ENCODE results near the gene CSNK1E. TPM values are rescaled to one million over a fixed set of nuclear protein-coding genes. Genes with fewer than 3 reads are reported as not detected.

Gene CSNK1E
- total and polyA plus RNA-seq, 10 of the 15 experiments (the other 5 are each of a cell fraction or from before 2014, with no cell fraction given): 5.9 to 107 (median 64.9) TPM

DNA sequence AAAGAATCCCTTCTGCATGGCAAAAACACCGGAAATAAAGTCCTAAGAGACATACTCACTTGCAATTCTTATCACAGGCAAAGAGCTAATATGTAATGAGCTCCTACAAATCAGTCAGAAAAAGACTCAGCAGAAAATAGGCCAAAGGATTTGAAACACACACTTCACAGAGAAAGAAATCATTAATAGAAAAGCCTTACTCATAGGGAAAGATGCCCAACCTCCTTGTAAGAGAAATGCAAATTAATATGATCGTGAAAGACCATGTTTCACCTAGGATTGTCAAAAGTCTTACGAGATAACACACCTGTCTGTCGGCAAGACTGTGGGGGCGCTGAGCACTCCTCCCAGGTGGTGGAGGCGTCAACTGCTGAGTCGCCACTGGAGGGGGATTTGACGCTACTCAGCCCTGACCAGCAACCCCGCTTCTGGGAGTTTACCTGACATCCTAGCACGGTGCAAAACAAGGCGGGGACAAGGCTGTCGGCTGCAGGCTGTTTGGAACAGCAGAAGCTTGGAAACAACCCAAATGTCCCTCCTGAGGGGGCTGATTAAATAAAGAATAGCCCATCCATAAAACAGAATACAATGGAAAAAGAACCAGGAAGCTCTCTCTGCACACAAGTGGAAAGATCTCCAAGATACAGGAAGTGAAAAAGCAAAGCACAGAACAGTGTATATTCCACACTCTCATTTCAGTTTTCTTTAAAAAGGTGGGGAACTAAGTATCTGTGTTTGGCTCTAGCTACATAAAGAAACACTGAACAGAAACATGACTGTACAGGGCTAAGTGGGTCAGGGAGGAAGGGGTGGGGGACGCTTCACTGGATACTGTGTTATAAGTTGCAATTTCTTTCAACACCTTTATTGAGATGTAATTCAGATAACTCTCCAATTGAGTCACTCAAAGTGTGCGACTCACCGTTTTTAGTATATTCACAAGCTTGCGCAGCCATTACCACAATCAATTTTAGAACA lies 11.5 kb downstream of the CSNK1E start (continued):
- TF ChIP-seq, protein P1, sequence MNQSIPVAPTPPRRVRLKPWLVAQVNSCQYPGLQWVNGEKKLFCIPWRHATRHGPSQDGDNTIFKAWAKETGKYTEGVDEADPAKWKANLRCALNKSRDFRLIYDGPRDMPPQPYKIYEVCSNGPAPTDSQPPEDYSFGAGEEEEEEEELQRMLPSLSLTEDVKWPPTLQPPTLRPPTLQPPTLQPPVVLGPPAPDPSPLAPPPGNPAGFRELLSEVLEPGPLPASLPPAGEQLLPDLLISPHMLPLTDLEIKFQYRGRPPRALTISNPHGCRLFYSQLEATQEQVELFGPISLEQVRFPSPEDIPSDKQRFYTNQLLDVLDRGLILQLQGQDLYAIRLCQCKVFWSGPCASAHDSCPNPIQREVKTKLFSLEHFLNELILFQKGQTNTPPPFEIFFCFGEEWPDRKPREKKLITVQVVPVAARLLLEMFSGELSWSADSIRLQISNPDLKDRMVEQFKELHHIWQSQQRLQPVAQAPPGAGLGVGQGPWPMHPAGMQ (IDR thresholded peaks at IDR 0.05; ENCODE audit: borderline replicate concordance): no peak
- TF ChIP-seq SMAD5 (IDR thresholded peaks at IDR 0.05; ENCODE audit: low read depth) (no peak), NR2C2 (IDR thresholded peaks at IDR 0.05; ENCODE audit: borderline replicate concordance, control insufficient read depth, insufficient read length, low read depth) (no peak), CBFB (IDR thresholded peaks at IDR 0.05; ENCODE audit: low read depth) (no peak), STAT3 (IDR thresholded peaks at IDR 0.05; ENCODE audit: low read depth, low read length) (no peak), WRNIP1 (IDR thresholded peaks at IDR 0.05; ENCODE audit: borderline replicate concordance, low read depth, low read length) (no peak), RFX5 (IDR thresholded peaks at IDR 0.05; ENCODE audit: low read depth, low read length) (no peak), CREB1 (IDR thresholded peaks at IDR 0.05; ENCODE audit: low read depth) (peak; percentile 43), SMAD1 (IDR thresholded peaks at IDR 0.05; ENCODE audit: low read depth, partially characterized antibody) (no peak), NFIC (IDR thresholded peaks at IDR 0.05; ENCODE audit: low read depth, low read length) (peak; percentile 67; the same call in 1 of the 2 replicates), ZNF384 (IDR thresholded peaks at IDR 0.05; ENCODE audit: borderline replicate concordance, low read depth, low read length) (no peak), KDM1A (IDR thresholded peaks at IDR 0.05; ENCODE audit: borderline replicate concordance) (no peak)
- TF ChIP-seq, protein P2, sequence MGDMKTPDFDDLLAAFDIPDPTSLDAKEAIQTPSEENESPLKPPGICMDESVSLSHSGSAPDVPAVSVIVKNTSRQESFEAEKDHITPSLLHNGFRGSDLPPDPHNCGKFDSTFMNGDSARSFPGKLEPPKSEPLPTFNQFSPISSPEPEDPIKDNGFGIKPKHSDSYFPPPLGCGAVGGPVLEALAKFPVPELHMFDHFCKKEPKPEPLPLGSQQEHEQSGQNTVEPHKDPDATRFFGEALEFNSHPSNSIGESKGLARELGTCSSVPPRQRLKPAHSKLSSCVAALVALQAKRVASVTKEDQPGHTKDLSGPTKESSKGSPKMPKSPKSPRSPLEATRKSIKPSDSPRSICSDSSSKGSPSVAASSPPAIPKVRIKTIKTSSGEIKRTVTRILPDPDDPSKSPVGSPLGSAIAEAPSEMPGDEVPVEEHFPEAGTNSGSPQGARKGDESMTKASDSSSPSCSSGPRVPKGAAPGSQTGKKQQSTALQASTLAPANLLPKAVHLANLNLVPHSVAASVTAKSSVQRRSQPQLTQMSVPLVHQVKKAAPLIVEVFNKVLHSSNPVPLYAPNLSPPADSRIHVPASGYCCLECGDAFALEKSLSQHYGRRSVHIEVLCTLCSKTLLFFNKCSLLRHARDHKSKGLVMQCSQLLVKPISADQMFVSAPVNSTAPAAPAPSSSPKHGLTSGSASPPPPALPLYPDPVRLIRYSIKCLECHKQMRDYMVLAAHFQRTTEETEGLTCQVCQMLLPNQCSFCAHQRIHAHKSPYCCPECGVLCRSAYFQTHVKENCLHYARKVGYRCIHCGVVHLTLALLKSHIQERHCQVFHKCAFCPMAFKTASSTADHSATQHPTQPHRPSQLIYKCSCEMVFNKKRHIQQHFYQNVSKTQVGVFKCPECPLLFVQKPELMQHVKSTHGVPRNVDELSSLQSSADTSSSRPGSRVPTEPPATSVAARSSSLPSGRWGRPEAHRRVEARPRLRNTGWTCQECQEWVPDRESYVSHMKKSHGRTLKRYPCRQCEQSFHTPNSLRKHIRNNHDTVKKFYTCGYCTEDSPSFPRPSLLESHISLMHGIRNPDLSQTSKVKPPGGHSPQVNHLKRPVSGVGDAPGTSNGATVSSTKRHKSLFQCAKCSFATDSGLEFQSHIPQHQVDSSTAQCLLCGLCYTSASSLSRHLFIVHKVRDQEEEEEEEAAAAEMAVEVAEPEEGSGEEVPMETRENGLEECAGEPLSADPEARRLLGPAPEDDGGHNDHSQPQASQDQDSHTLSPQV (IDR thresholded peaks at IDR 0.05): no peak
- TF ChIP-seq, protein P3, sequence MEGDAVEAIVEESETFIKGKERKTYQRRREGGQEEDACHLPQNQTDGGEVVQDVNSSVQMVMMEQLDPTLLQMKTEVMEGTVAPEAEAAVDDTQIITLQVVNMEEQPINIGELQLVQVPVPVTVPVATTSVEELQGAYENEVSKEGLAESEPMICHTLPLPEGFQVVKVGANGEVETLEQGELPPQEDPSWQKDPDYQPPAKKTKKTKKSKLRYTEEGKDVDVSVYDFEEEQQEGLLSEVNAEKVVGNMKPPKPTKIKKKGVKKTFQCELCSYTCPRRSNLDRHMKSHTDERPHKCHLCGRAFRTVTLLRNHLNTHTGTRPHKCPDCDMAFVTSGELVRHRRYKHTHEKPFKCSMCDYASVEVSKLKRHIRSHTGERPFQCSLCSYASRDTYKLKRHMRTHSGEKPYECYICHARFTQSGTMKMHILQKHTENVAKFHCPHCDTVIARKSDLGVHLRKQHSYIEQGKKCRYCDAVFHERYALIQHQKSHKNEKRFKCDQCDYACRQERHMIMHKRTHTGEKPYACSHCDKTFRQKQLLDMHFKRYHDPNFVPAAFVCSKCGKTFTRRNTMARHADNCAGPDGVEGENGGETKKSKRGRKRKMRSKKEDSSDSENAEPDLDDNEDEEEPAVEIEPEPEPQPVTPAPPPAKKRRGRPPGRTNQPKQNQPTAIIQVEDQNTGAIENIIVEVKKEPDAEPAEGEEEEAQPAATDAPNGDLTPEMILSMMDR (IDR thresholded peaks at IDR 0.05 in 2 of 3, conservative IDR thresholded peaks at IDR 0.05 in 1 of 3; ENCODE audit: control insufficient read depth in 2 of 3, extremely low read depth in 1 of 3, insufficient read depth in 1 of 3, low read depth in 3 of 3, low read length in 3 of 3): peak; percentile 20 to 42 (median 26); a peak in 4 of 6 replicates
- TF ChIP-seq, protein P4, sequence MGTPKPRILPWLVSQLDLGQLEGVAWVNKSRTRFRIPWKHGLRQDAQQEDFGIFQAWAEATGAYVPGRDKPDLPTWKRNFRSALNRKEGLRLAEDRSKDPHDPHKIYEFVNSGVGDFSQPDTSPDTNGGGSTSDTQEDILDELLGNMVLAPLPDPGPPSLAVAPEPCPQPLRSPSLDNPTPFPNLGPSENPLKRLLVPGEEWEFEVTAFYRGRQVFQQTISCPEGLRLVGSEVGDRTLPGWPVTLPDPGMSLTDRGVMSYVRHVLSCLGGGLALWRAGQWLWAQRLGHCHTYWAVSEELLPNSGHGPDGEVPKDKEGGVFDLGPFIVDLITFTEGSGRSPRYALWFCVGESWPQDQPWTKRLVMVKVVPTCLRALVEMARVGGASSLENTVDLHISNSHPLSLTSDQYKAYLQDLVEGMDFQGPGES (IDR thresholded peaks at IDR 0.05): no peak
- TF ChIP-seq, protein P5, sequence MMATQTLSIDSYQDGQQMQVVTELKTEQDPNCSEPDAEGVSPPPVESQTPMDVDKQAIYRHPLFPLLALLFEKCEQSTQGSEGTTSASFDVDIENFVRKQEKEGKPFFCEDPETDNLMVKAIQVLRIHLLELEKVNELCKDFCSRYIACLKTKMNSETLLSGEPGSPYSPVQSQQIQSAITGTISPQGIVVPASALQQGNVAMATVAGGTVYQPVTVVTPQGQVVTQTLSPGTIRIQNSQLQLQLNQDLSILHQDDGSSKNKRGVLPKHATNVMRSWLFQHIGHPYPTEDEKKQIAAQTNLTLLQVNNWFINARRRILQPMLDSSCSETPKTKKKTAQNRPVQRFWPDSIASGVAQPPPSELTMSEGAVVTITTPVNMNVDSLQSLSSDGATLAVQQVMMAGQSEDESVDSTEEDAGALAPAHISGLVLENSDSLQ (IDR thresholded peaks at IDR 0.05): peak; percentile 79
- TF ChIP-seq, protein P6, sequence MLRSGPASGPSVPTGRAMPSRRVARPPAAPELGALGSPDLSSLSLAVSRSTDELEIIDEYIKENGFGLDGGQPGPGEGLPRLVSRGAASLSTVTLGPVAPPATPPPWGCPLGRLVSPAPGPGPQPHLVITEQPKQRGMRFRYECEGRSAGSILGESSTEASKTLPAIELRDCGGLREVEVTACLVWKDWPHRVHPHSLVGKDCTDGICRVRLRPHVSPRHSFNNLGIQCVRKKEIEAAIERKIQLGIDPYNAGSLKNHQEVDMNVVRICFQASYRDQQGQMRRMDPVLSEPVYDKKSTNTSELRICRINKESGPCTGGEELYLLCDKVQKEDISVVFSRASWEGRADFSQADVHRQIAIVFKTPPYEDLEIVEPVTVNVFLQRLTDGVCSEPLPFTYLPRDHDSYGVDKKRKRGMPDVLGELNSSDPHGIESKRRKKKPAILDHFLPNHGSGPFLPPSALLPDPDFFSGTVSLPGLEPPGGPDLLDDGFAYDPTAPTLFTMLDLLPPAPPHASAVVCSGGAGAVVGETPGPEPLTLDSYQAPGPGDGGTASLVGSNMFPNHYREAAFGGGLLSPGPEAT (IDR thresholded peaks at IDR 0.05; ENCODE audit: low read depth): peak; percentile 85; the same call in 1 of the 2 replicates
